GM19193 (cell line): ENCODE measurements around the gene CCDC154.

Experiments used
- POLR2A ChIP-seq: IDR thresholded peaks from 4 replicates; pipeline ENCODE4 v1.6.1; 2011; ENCODE audit not compliant: insufficient read depth, insufficient read length; ENCODE audit errors: extremely low read depth

CCDC154 gene

GRCh38 chr16:1398826-1399581, 45.4 kb downstream of the CCDC154 start:
- no peak for TF ChIP-seq POLR2A

- TF ChIP-seq POLR2A = no peak
These were observed 46.0 kb downstream of the CCDC154 start for GRCh38 chr16:1398351-1398750.

- TF ChIP-seq POLR2A = no peak
These were observed 46.6 kb downstream of the CCDC154 start for GRCh38 chr16:1397779-1398178.

- no peak for TF ChIP-seq POLR2A
These were observed 48.8 kb downstream of the CCDC154 start for GRCh38 chr16:1395444-1396031.

- TF ChIP-seq POLR2A = no peak
These were observed 49.9 kb downstream of the CCDC154 start for GRCh38 chr16:1394367-1394951.

- no peak for TF ChIP-seq POLR2A
These were observed 50.7 kb downstream of the CCDC154 start for GRCh38 chr16:1393613-1394176.

- TF ChIP-seq POLR2A = no peak
These were observed 51.5 kb downstream of the CCDC154 start for GRCh38 chr16:1392826-1393225.

GRCh38 chr16:1390239-1390779, 54.0 kb downstream of the CCDC154 start:
- TF ChIP-seq POLR2A = no peak

- no peak for TF ChIP-seq POLR2A
These were observed 54.6 kb downstream of the CCDC154 start for GRCh38 chr16:1389762-1390161.

- TF ChIP-seq POLR2A = no peak
These were observed 57.0 kb downstream of the CCDC154 start for GRCh38 chr16:1387331-1387730.

GRCh38 chr16:1385232-1385631, 59.1 kb downstream of the CCDC154 start:
- TF ChIP-seq POLR2A = no peak
